HepG2 (cell line): ENCODE data around the gene WDR70. TPM values are rescaled to one million over a fixed set of nuclear protein-coding genes. Genes with fewer than 3 reads are reported as not detected.
"Not testable (repeated sequence)": the region's sequence is repeated elsewhere in the genome, so short reads cannot be mapped to it uniquely, and the experiment has no call there.

ENCODE experiments used
- ATAC-seq: fragments of 200-7000 bp; cut with Tn5 transposase; 3 replicates; pipeline ENCODE4 v1.9.1; 2020; ENCODE audit warnings: mild to moderate bottlenecking, moderate library complexity
- BruUV-seq: library from RNA; stranded (reverse); fragments of 400-500 nt; replicated peaks from 2 replicates; lab custom pipeline; 2021; lab: Mats Ljungman, UMichigan
- CTCF ChIA-PET: fragments of 300-600 bp; formaldehyde crosslinking; extraction: SDS; loops from one replicate; lab custom pipeline; 2021; ENCODE audit warnings: low total read pairs, inconsistent platforms, low intra/inter-chr PET ratio; lab: Yijun Ruan, JAX
- POLR2A ChIA-PET: fragments of 350-600 bp; sonication (Branson Sonifier 250); formaldehyde crosslinking; loops from one replicate; lab custom pipeline; 2020; ENCODE audit warnings: antibody characterized with exemption, inconsistent platforms; lab: Yijun Ruan, JAX
- DNase-seq: peaks from one replicate; pipeline ENCODE4 v3.0.0-alpha.2; 2015; ENCODE audit warnings: low spot score
- FAIRE-seq: peaks from 3 replicates; lab custom pipeline; 2011; peaks lifted over from hg19 to GRCh38; lab: Jason Lieb, UNC
- H2AFZ ChIP-seq: one replicate; pipeline ENCODE4 v1.6.1; 2011; ENCODE audit warnings: low read length, inconsistent platforms
- H3K27ac ChIP-seq: fragments of 300-600 bp; 3 replicates; pipeline ENCODE4 v1.8.0; 2011; ENCODE audit warnings: mixed run types, mild to moderate bottlenecking, mixed read lengths, low read length, inconsistent platforms; ENCODE audit not compliant: insufficient read depth; ENCODE audit errors: extremely low read length
- H3K27me3 ChIP-seq, 2 experiments: fragments of 200-600 bp in 1 of 2; 2 replicates in 1 of 2; 3 replicates in 1 of 2; pipeline versions ENCODE4 v1.6.0 to v1.8.0; 2011; ENCODE audit warnings: low read length in 2 of 2, mild to moderate bottlenecking in 2 of 2, moderate library complexity in 2 of 2, inconsistent platforms in 1 of 2; ENCODE audit not compliant: insufficient read depth in 2 of 2, control insufficient read depth in 1 of 2
- H3K36me3 ChIP-seq, 2 experiments: fragments of 200-600 bp in 1 of 2; replicated peaks in 1 of 2; 2 replicates in 1 of 2; 3 replicates in 1 of 2; pipeline versions ENCODE4 v1.5.1 to v1.8.0; 2011; ENCODE audit warnings: low read length in 2 of 2, inconsistent platforms in 1 of 2; ENCODE audit not compliant: insufficient read depth in 2 of 2, control insufficient read depth in 1 of 2
- H3K4me1 ChIP-seq: 2 replicates; pipeline ENCODE4 v1.5.1; 2012; ENCODE audit warnings: low read length, inconsistent platforms; ENCODE audit not compliant: insufficient read depth
- H3K4me2 ChIP-seq: 2 replicates; pipeline ENCODE4 v1.6.0; 2011; ENCODE audit warnings: low read depth, low read length, inconsistent platforms
- H3K4me3 ChIP-seq, 3 experiments: fragments of 200-600 bp in 1 of 3; sonication (generic), shearing (Covaris generic) in 1 of 3; replicated peaks in 1 of 3; 2 replicates each; pipeline ENCODE4 v1.5.1; 2011 to 2016; ENCODE audit warnings: low read length in 3 of 3, inconsistent platforms in 2 of 3, low read depth in 2 of 3, mild to moderate bottlenecking in 2 of 3, control low read depth in 1 of 3, mixed read lengths in 1 of 3; ENCODE audit not compliant: insufficient read depth in 1 of 3
- H3K79me2 ChIP-seq: one replicate; pipeline ENCODE4 v1.6.1; 2011; ENCODE audit warnings: low read length, inconsistent platforms; ENCODE audit not compliant: insufficient read depth
- H3K9ac ChIP-seq: 2 replicates; pipeline ENCODE4 v1.6.0; 2011; ENCODE audit warnings: mild to moderate bottlenecking, low read depth, low read length, inconsistent platforms; ENCODE audit not compliant: insufficient read depth
- H3K9me3 ChIP-seq: 2 replicates; pipeline ENCODE4 v1.5.1; 2012; ENCODE audit warnings: mild to moderate bottlenecking, low read length
- H4K20me1 ChIP-seq: 2 replicates; pipeline ENCODE4 v1.6.0; 2011; ENCODE audit warnings: inconsistent platforms, mild to moderate bottlenecking, low read length, moderate library complexity; ENCODE audit not compliant: insufficient read depth
- CEBPB ChIP-seq: IDR thresholded peaks from 2 replicates; pipeline ENCODE4 v1.6.1; 2011; ENCODE audit warnings: low read depth, low read length, improper control_type of control experiment, borderline replicate concordance
- HDAC2 ChIP-seq: sonication (generic); formaldehyde crosslinking; IDR thresholded peaks from 2 replicates; pipeline ENCODE4 v1.4.0; 2020; ENCODE audit warnings: missing genetic modification reagents
- TBX2 ChIP-seq: sonication (generic); formaldehyde crosslinking; IDR thresholded peaks from 2 replicates; pipeline ENCODE4 v1.5.0; 2020; ENCODE audit warnings: missing genetic modification reagents, mild to moderate bottlenecking, borderline replicate concordance
- UBTF ChIP-seq: sonication (generic); formaldehyde crosslinking; IDR thresholded peaks from 2 replicates; pipeline ENCODE4 v1.4.0; 2020; ENCODE audit warnings: mild to moderate bottlenecking, missing genetic modification reagents
- ZEB1 ChIP-seq: IDR thresholded peaks from 2 replicates; pipeline ENCODE4 v1.6.1; 2012; ENCODE audit warnings: mild to moderate bottlenecking, low read depth, inconsistent platforms; ENCODE audit not compliant: insufficient replicate concordance
- ZNF75D ChIP-seq: sonication (generic); formaldehyde crosslinking; IDR thresholded peaks from 2 replicates; pipeline ENCODE4 v1.8.1; 2023; ENCODE audit warnings: missing genetic modification reagents, mild to moderate bottlenecking, borderline replicate concordance
- ZSCAN5A ChIP-seq: sonication (generic); formaldehyde crosslinking; IDR thresholded peaks from 2 replicates; pipeline ENCODE4 v1.8.0; 2022; ENCODE audit warnings: mild to moderate bottlenecking, missing genetic modification reagents, borderline replicate concordance
- WGBS: methylation state at CpG from one replicate; pipeline ENCODE4 v1.1.6; 2017; ENCODE audit warnings: low lambda C conversion rate; 5-methylcytosine and 5-hydroxymethylcytosine counted together
- in situ Hi-C: cut with HindIII; loops from 2 replicates; pipeline ENCODE4 v1.10.0; 2017; ENCODE audit warnings: low pct_unique_long_range_greater_than_20kb; ENCODE audit not compliant: extremely low pct_ligation_motif_present
- intact Hi-C: fragments of 100-400 bp; cut with micrococcal nuclease; formaldehyde crosslinking; loops from one replicate; pipeline ENCODE4 v1.10.0; 2022; ENCODE audit not compliant: unreplicated experiment
- polyA plus RNA-seq, 8 experiments: library from polyadenylated mRNA; depleted of rRNA in 3 of 8; stranded (reverse) in 7 of 8; unstranded in 1 of 8; fragments of >200 nt; fragmentation: Illumina TruSeq in 4 of 8; extraction: Trizol in 4 of 8; gene quantifications; 2 replicates each; pipeline versions ENCODE4 v1.2.1 to v1.2.3, GENCODE V29; 2011 to 2016; ENCODE audit warnings: low read depth in 4 of 8, missing spikeins in 1 of 8, mixed read lengths in 1 of 8; ENCODE audit not compliant: insufficient read depth in 1 of 8
- total RNA-seq, 5 experiments: library from RNA; depleted of rRNA; stranded (reverse); fragments of >200 nt; fragmentation: Illumina TruSeq; extraction: Trizol; gene quantifications; 2 replicates each; pipeline ENCODE4 v1.2.3, GENCODE V29; 2016; ENCODE audit warnings: low read depth in 1 of 5

The WDR70 gene
- total and polyA plus RNA-seq, 2 of the 13 experiments (the other 11 are each of a cell fraction or from before 2014, with no cell fraction given), result 14.6 to 30.6 TPM

- no peak overlapping the region for H3K4me3 ChIP-seq
- ChIA-PET CTCF (no interaction called here), POLR2A (no interaction called here)
- no peak overlapping the region for H3K27ac ChIP-seq
- in situ Hi-C loops (no loop called here), intact Hi-C loops (no loop called here)
- no peak overlapping the region for H2AFZ ChIP-seq
- ATAC-seq, result no peak
- FAIRE-seq, result no peak
- no peak overlapping the region for H3K4me2 ChIP-seq
- H3K4me1 ChIP-seq, result no peaks in the 10 kb centered on the region
- BruUV-seq, result no TSS peak
- no peak for DNase-seq
- no peaks in the 10 kb centered on the region for H3K9me3 ChIP-seq
- no peaks in the 10 kb centered on the region for H3K36me3 ChIP-seq
- no peaks in the 10 kb centered on the region for H3K79me2 ChIP-seq
- TF ChIP-seq CEBPB (peak; percentile 14; the same call in 1 of the 2 replicates), ZEB1 (no peak)
- H3K27me3 ChIP-seq, result no peaks in the 10 kb centered on the region
- H3K9ac ChIP-seq, result no peak overlapping the region
- no peaks in the 10 kb centered on the region for H4K20me1 ChIP-seq
Measured at GRCh38 chr5:37619353-37619752, 240.2 kb downstream of the WDR70 start.

GRCh38 chr5:37622354-37622753, 243.2 kb downstream of the WDR70 start:
- H3K4me1 ChIP-seq, H3K27me3 ChIP-seq, H2AFZ ChIP-seq, POLR2A ChIA-PET, H3K4me3 ChIP-seq, CTCF ChIA-PET, FAIRE-seq, intact Hi-C loops, H3K9ac ChIP-seq, H3K9me3 ChIP-seq, DNase-seq, H3K27ac ChIP-seq, ATAC-seq, H3K79me2 ChIP-seq, BruUV-seq, in situ Hi-C loops, H4K20me1 ChIP-seq, H3K4me2 ChIP-seq, H3K36me3 ChIP-seq: not testable (repeated sequence)
- 100% methylated on average over 1 of the region's 2 CpGs for WGBS

- DNase-seq, result no peak
- H3K9me3 ChIP-seq, result peaks cover 18% of the 10 kb centered on the region
- TF ChIP-seq TBX2 (no peak), ZNF75D (CRISPR knock-in tag) (no peak), HDAC2 (CRISPR knock-in tag) (no peak), UBTF (CRISPR knock-in tag) (no peak), ZSCAN5A (CRISPR knock-in tag) (no peak)
- BruUV-seq, result no TSS peak
- ChIA-PET POLR2A (no interaction called here), CTCF (no interaction called here)
- H3K4me3 ChIP-seq, result no peak overlapping the region
- no peaks in the 10 kb centered on the region for H3K4me1 ChIP-seq
- H3K27ac ChIP-seq, result no peak overlapping the region
- no peaks in the 10 kb centered on the region; a peak in 1 of 5 replicates for H3K36me3 ChIP-seq
- no peak overlapping the region for H3K4me2 ChIP-seq
- no peaks in the 10 kb centered on the region for H3K79me2 ChIP-seq
- intact Hi-C loops, result no loop called here
- no peak overlapping the region for H3K9ac ChIP-seq
- ATAC-seq, result no peak
- 97% methylated on average over 3 of the region's 3 CpGs for WGBS
- in situ Hi-C loops, result no loop called here
- H4K20me1 ChIP-seq, result no peaks in the 10 kb centered on the region
- FAIRE-seq, result no peak
- no peaks in the 10 kb centered on the region for H3K27me3 ChIP-seq
- no peak overlapping the region for H2AFZ ChIP-seq
Measured at GRCh38 chr5:37626266-37626665, 247.1 kb downstream of the WDR70 start.
